ENCODE data around the gene SLC35A2.

Gene SLC35A2

DNA sequence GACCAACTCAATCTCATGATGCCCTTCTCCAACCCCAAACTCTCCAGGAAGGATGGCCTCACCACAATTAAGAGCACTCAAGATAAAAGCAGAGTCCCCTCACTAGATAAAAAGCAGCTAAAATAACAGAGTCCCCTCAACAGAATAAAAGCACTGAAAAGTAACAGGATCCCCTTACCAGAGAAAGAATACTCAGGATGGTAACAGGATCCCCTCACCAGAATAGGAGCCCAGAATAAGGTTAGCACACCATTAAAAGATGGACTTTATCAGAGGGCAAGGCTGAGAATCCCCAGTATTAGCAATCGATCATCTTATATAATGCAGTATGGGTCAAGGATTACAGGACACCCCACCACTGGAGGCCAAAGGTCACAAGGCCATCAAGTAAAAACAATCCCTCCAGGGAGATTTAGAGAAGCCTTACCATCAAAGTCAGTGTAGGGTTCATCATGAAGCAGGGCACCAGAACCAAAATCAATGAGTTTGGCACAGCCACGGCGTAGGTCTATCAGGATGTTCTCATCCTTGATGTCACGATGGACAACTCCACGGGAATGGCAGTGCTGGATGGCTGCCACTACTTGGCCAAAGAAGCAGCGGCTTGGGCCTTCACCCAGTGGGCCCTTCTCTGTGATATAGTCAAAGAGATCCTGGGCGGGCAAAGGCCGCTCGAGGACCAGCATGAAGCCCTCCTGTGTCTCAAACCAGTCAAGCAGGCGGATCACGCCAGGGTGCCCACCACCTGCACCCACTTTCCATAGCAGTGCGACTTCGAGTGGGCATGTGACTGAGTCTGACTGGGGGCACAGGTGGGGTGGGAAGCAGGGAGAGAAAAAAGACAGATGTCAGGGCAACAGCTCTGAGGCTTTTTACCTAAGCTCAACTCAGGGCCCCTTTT is 3.4 kb upstream of the SLC35A2 start:
- H3K4me1 ChIP-seq (ENCODE audit: control insufficient read depth, insufficient read depth, low read length, unreplicated experiment) = peaks cover 7% of the 10 kb centered on the region
- no peaks in the 10 kb centered on the region for H3K36me3 ChIP-seq (ENCODE audit: insufficient read depth, low read length)
- H2AFZ ChIP-seq (ENCODE audit: low read length, unreplicated experiment) = no peak overlapping the region
- peaks cover 16% of the 10 kb centered on the region for H3K79me2 ChIP-seq (ENCODE audit: control insufficient read depth, insufficient read depth, low read length, unreplicated experiment)
- H3K4me3 ChIP-seq (ENCODE audit: low read depth, low read length) = no peak overlapping the region
- no peaks in the 10 kb centered on the region for H3K27me3 ChIP-seq (ENCODE audit: insufficient read depth, low read length)
- no peak overlapping the region for H3K27ac ChIP-seq (ENCODE audit: low read depth, low read length)

DNA sequence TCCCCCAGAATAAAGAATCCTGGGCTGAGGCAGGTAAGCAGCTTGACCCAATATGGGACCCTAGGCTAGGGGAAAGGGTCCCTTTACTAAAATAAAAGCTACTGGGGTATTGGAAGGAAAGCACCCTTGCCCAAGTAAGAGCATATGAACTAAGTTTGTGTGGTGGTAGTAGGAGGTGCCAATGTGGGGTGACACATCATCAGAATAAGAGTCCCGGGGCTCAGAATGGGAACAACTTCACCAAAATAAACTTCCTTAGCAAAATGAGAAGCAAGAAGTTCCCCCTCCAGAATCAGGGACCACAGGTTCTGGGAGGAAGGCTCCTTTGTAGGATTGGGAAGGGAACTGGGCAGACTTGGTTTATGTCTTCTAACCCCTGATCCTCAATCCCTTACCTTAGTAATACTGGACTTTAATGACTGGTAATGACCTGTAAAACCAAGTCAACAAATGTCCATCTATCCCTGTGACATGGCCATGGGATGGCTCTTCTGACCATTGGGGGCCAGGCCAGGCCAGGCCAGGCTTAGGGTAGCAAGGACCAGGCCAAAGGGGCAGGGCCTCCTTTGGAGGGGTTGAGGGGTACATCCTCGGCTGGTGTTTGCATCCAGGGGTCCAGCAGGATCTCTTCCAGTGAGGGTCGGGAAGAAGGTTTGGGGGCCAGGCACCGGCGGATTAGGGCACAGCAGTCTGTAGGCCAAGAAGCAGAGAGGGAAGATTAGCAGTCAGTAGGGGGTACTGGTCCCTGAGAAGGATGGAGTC is 2.3 kb upstream of the SLC35A2 start:
- Histone ChIP-seq H3K36me3 (ENCODE audit: insufficient read depth, low read length) (no peaks in the 10 kb centered on the region), H3K27me3 (ENCODE audit: insufficient read depth, low read length) (no peaks in the 10 kb centered on the region), H2AFZ (ENCODE audit: low read length, unreplicated experiment) (no peak overlapping the region), H3K4me3 (ENCODE audit: low read depth, low read length) (no peak overlapping the region), H3K4me1 (ENCODE audit: control insufficient read depth, insufficient read depth, low read length, unreplicated experiment) (no peaks in the 10 kb centered on the region), H3K27ac (ENCODE audit: low read depth, low read length) (no peak overlapping the region), H3K79me2 (ENCODE audit: control insufficient read depth, insufficient read depth, low read length, unreplicated experiment) (peaks cover 25% of the 10 kb centered on the region)

DNA sequence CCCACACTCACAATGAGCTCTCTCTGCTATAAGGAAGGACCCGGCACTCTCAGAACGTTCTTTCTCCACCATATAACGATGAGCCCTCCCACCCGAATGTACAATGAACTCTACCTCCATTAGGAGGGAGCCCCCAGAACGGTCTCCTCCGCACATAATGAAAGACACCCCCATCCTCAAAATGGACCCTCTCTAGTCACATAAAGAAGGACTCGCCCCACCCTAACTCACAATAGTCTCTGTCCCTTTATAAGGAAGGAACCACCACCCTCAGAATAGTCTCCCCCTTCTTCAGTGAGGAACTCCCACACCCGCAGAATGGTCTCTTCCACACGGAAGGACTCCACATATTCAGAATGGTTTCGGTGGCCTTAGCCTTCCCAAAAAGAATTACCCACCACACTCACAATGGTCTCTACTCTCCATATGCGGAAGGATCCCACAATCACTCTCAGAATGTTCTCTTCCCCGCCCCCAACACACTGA is 477 bp downstream of the SLC35A2 start:
- no peaks in the 10 kb centered on the region for H3K36me3 ChIP-seq (ENCODE audit: insufficient read depth, low read length)
- peak overlapping the region; percentile 67 for H2AFZ ChIP-seq (ENCODE audit: low read length, unreplicated experiment)
- peaks cover 28% of the 10 kb centered on the region for H3K79me2 ChIP-seq (ENCODE audit: control insufficient read depth, insufficient read depth, low read length, unreplicated experiment)
- H3K4me3 ChIP-seq (ENCODE audit: low read depth, low read length) = peak overlapping the region; percentile 85
- no peaks in the 10 kb centered on the region for H3K4me1 ChIP-seq (ENCODE audit: control insufficient read depth, insufficient read depth, low read length, unreplicated experiment)
- peak overlapping the region; percentile 52; the same call in 1 of the 2 replicates for H3K27ac ChIP-seq (ENCODE audit: low read depth, low read length)
- H3K27me3 ChIP-seq (ENCODE audit: insufficient read depth, low read length) = no peaks in the 10 kb centered on the region

DNA sequence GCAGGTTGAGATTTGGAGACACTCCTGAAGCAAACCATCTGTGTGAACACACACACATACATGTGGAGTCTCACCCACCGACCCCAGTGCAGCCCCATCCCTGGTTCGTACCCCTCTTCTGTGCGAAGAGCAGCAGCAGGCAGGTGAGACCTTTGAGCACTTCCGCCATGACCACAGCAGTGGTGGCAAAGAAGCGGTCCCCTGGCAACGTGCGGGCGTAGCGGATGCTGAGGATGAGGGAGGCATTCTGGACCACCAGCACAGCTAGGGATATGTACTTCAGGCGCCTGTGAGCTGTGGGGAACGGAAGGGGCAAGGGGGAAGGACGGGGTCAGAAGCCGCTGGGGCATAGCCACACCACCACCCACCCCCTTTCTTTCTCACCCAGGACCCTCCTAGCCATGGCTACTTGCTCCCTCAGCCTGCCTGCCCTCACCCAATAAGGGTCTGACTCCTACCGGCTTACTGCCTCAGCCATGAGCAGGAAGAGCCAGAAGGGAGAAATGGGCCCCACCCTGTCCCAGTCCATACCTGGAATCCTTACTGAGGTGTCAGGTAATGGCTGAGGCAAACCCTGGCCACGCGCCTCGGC is 1.6 kb downstream of the SLC35A2 start:
- H3K4me3 ChIP-seq (ENCODE audit: low read depth, low read length) = peak overlapping the region; percentile 85; the same call in 1 of the 2 replicates
- no peaks in the 10 kb centered on the region for H3K27me3 ChIP-seq (ENCODE audit: insufficient read depth, low read length)
- peaks cover 28% of the 10 kb centered on the region for H3K79me2 ChIP-seq (ENCODE audit: control insufficient read depth, insufficient read depth, low read length, unreplicated experiment)
- H3K4me1 ChIP-seq (ENCODE audit: control insufficient read depth, insufficient read depth, low read length, unreplicated experiment) = no peaks in the 10 kb centered on the region
- H3K36me3 ChIP-seq (ENCODE audit: insufficient read depth, low read length) = no peaks in the 10 kb centered on the region
- H3K27ac ChIP-seq (ENCODE audit: low read depth, low read length) = no peak overlapping the region
- H2AFZ ChIP-seq (ENCODE audit: low read length, unreplicated experiment) = no peak overlapping the region

DNA sequence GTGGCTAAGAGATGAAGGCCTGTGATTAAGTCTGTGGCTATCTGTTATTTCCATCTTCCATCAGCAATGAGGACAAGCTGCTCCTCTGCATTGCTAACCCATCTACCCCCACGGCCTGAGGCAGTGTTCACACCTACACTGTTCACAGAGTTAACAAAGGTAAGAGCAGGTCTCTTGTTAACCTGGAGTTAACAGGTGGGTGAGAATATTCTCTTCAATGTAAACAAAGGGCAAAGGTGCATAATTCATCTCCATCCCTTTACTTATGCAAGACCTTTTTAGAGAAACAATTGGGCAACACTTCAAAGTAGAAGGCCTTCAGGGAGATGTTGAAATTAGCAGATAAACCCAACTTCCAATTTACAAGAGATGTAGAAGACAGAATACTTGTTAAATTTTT is 2.8 kb downstream of the SLC35A2 start:
- H3K4me3 ChIP-seq (ENCODE audit: low read depth, low read length) = no peak overlapping the region
- peaks cover 28% of the 10 kb centered on the region for H3K79me2 ChIP-seq (ENCODE audit: control insufficient read depth, insufficient read depth, low read length, unreplicated experiment)
- H2AFZ ChIP-seq (ENCODE audit: low read length, unreplicated experiment) = no peak overlapping the region
- no peaks in the 10 kb centered on the region for H3K36me3 ChIP-seq (ENCODE audit: insufficient read depth, low read length)
- no peaks in the 10 kb centered on the region for H3K27me3 ChIP-seq (ENCODE audit: insufficient read depth, low read length)
- H3K27ac ChIP-seq (ENCODE audit: low read depth, low read length) = no peak overlapping the region
- H3K4me1 ChIP-seq (ENCODE audit: control insufficient read depth, insufficient read depth, low read length, unreplicated experiment) = no peaks in the 10 kb centered on the region

DNA sequence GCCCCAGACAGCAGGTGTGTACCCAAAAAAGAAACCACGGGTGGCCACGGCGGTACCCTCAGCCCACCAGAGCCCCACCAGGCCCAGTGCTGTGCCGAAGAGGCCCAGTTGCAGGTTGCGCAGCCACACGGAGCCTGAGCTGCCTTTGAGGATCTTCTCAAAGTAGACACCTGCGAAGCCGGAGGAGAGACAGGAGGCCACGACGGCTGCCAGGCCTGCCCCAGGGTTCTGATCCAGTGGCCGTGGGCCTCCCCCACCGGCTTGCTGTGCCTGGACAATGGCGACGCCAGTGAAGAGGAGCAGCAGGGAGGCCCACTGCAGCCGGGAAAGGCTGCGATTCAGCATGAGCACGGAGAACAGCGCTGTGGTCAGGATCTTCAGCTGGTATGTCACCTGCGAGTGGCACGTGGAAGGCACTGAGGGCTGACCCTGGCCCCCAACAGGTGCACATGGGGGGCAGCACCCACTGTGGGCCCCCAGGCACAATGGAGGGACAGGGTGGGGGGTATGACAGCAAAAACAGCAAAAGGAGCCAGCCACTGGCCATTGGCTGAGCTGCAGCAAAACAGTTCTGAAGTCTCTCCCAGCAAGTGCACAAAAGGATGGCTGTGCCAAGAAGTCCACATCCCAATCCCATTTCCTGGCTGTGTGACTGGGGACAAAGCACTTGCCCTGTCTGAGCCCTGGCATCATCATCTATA is 6.2 kb downstream of the SLC35A2 start:
- H3K79me2 ChIP-seq (ENCODE audit: control insufficient read depth, insufficient read depth, low read length, unreplicated experiment) = peaks cover 22% of the 10 kb centered on the region
- no peaks in the 10 kb centered on the region for H3K4me1 ChIP-seq (ENCODE audit: control insufficient read depth, insufficient read depth, low read length, unreplicated experiment)
- no peak overlapping the region for H3K27ac ChIP-seq (ENCODE audit: low read depth, low read length)
- H2AFZ ChIP-seq (ENCODE audit: low read length, unreplicated experiment) = no peak overlapping the region
- no peak overlapping the region for H3K4me3 ChIP-seq (ENCODE audit: low read depth, low read length)
- H3K27me3 ChIP-seq (ENCODE audit: insufficient read depth, low read length) = no peaks in the 10 kb centered on the region
- H3K36me3 ChIP-seq (ENCODE audit: insufficient read depth, low read length) = no peaks in the 10 kb centered on the region

DNA sequence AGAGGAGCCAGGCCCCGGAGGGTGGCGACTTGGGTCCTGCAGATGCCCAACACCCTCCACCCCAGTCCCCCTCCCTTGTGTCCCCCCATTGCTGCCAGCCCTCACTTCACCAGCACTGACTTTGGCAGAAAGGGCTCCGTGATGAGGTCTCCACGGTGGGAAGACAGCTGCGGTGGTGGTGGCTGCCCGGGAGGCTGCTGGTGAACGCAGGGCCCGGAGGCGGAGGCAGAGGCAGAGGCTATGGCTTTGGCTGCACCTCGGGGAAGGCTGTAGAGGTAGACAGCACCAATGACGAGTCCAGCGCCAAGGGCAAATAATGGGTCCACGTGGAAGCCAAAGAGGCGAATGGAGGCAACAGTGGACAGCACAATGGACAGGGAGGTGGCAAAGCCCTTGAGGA is 6.8 kb downstream of the SLC35A2 start:
- H3K79me2 ChIP-seq (ENCODE audit: control insufficient read depth, insufficient read depth, low read length, unreplicated experiment) = peaks cover 18% of the 10 kb centered on the region
- no peaks in the 10 kb centered on the region for H3K36me3 ChIP-seq (ENCODE audit: insufficient read depth, low read length)
- no peaks in the 10 kb centered on the region for H3K27me3 ChIP-seq (ENCODE audit: insufficient read depth, low read length)
- H3K4me1 ChIP-seq (ENCODE audit: control insufficient read depth, insufficient read depth, low read length, unreplicated experiment) = no peaks in the 10 kb centered on the region
- no peak overlapping the region for H2AFZ ChIP-seq (ENCODE audit: low read length, unreplicated experiment)
- no peak overlapping the region for H3K4me3 ChIP-seq (ENCODE audit: low read depth, low read length)
- no peak overlapping the region for H3K27ac ChIP-seq (ENCODE audit: low read depth, low read length)

DNA sequence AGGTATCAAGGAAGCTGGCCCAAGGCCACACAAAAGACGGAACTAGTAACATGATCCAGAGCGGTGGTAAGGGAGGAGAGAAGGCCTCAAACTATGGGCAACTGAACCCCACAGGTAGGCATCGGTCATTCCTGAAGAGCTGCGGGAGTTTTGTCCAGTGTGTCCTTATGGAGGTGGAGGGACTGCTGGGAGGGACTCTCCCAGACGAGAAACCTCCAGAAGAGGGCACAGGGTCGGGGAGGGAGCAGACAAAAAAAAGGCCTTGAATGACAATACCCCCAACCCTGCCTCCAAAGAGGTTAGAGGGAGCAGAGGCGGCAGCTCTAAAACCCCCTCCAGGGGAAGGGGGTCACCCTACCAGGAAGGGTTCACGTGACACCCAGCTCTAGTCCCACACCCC is 7.3 kb downstream of the SLC35A2 start:
- H3K4me3 ChIP-seq (ENCODE audit: low read depth, low read length) = no peak overlapping the region
- no peak overlapping the region for H2AFZ ChIP-seq (ENCODE audit: low read length, unreplicated experiment)
- H3K36me3 ChIP-seq (ENCODE audit: insufficient read depth, low read length) = no peaks in the 10 kb centered on the region
- no peaks in the 10 kb centered on the region for H3K4me1 ChIP-seq (ENCODE audit: control insufficient read depth, insufficient read depth, low read length, unreplicated experiment)
- H3K27me3 ChIP-seq (ENCODE audit: insufficient read depth, low read length) = no peaks in the 10 kb centered on the region
- H3K27ac ChIP-seq (ENCODE audit: low read depth, low read length) = no peak overlapping the region
- H3K79me2 ChIP-seq (ENCODE audit: control insufficient read depth, insufficient read depth, low read length, unreplicated experiment) = peaks cover 18% of the 10 kb centered on the region

DNA sequence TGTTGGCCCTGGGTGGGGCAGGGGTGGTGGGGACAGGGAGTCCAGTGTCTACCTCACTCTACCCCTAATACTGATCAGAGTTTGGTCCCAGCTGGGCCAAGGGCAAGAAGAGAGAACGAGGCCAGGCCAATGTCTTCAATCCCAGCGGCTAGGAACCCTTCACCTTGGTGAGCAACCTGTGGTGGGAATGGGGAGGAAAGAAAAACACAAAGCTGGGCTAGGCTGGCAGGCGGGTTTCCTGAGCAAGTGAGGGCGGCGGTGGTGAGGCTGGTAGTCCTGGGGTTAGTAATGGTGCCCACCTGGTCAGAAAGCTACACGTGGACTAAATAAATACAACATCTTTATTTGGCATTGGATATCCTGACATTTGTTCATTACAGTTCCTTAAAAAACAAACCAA is 8.2 kb downstream of the SLC35A2 start:
- Histone ChIP-seq H3K36me3 (ENCODE audit: insufficient read depth, low read length) (no peaks in the 10 kb centered on the region), H3K27ac (ENCODE audit: low read depth, low read length) (no peak overlapping the region), H2AFZ (ENCODE audit: low read length, unreplicated experiment) (no peak overlapping the region), H3K79me2 (ENCODE audit: control insufficient read depth, insufficient read depth, low read length, unreplicated experiment) (peaks cover 16% of the 10 kb centered on the region), H3K4me3 (ENCODE audit: low read depth, low read length) (no peak overlapping the region), H3K27me3 (ENCODE audit: insufficient read depth, low read length) (no peaks in the 10 kb centered on the region), H3K4me1 (ENCODE audit: control insufficient read depth, insufficient read depth, low read length, unreplicated experiment) (no peaks in the 10 kb centered on the region)

DNA sequence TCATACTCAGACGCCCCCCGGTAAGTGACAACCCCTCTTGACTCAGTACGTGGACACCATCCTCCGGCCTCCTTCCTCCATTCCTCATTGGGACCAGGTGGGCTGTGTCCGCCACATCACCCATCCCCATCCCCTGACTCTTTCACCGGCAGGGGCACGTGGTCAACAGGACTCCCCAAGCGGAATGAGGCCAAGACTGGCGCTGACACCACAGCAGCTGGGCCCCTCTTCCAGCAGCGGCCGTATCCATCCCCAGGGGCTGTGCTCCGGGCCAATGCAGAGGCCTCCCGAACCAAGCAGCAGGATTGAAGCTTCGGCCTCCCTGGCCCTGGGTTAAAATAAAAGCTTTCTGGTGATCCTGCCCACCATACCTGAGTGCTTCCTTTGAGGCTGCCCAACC is 8.7 kb downstream of the SLC35A2 start:
- Histone ChIP-seq H3K79me2 (ENCODE audit: control insufficient read depth, insufficient read depth, low read length, unreplicated experiment) (peaks cover 16% of the 10 kb centered on the region), H3K27ac (ENCODE audit: low read depth, low read length) (no peak overlapping the region), H2AFZ (ENCODE audit: low read length, unreplicated experiment) (no peak overlapping the region), H3K27me3 (ENCODE audit: insufficient read depth, low read length) (no peaks in the 10 kb centered on the region), H3K36me3 (ENCODE audit: insufficient read depth, low read length) (no peaks in the 10 kb centered on the region), H3K4me3 (ENCODE audit: low read depth, low read length) (no peak overlapping the region), H3K4me1 (ENCODE audit: control insufficient read depth, insufficient read depth, low read length, unreplicated experiment) (no peaks in the 10 kb centered on the region)
